ENCODE results near the gene KCNQ5. TPM values are rescaled to one million over a fixed set of nuclear protein-coding genes. Genes with fewer than 3 reads are reported as not detected.

KCNQ5 gene
- total RNA-seq, 1 experiment from 2014 or later, result 0.84 TPM

- no peak for DNase-seq (ENCODE audit: extremely low read depth, low read depth)
These were observed 166.3 kb downstream of the KCNQ5 start for GRCh38 chr6:72788188-72788587.

GRCh38 chr6:72789145-72789544, 167.3 kb downstream of the KCNQ5 start:
- no peak for DNase-seq (ENCODE audit: extremely low read depth, low read depth)

GRCh38 chr6:72792692-72793091, 170.8 kb downstream of the KCNQ5 start:
- DNase-seq (ENCODE audit: extremely low read depth, low read depth), result no peak

GRCh38 chr6:72793641-72794395, 172.0 kb downstream of the KCNQ5 start:
- DNase-seq (ENCODE audit: extremely low read depth, low read depth), result no peak

GRCh38 chr6:72798196-72798595, 176.3 kb downstream of the KCNQ5 start:
- no peak for DNase-seq (ENCODE audit: extremely low read depth, low read depth)

GRCh38 chr6:72809746-72810379, 188.0 kb downstream of the KCNQ5 start:
- DNase-seq (ENCODE audit: extremely low read depth, low read depth), result no peak

GRCh38 chr6:72810571-72811280, 188.9 kb downstream of the KCNQ5 start:
- no peak for DNase-seq (ENCODE audit: extremely low read depth, low read depth)

- no peak for DNase-seq (ENCODE audit: extremely low read depth, low read depth)
These were observed 190.1 kb downstream of the KCNQ5 start for GRCh38 chr6:72811971-72812421.

- no peak for DNase-seq (ENCODE audit: extremely low read depth, low read depth)
These were observed 192.1 kb downstream of the KCNQ5 start for GRCh38 chr6:72813807-72814596.

- DNase-seq (ENCODE audit: extremely low read depth, low read depth), result no peak
These were observed 194.2 kb downstream of the KCNQ5 start for GRCh38 chr6:72816022-72816421.

- no peak for DNase-seq (ENCODE audit: extremely low read depth, low read depth)
These were observed 195.3 kb downstream of the KCNQ5 start for GRCh38 chr6:72817208-72817607.

- DNase-seq (ENCODE audit: extremely low read depth, low read depth), result no peak
These were observed 197.7 kb downstream of the KCNQ5 start for GRCh38 chr6:72819609-72820008.

- no peak for DNase-seq (ENCODE audit: extremely low read depth, low read depth)
These were observed 198.3 kb downstream of the KCNQ5 start for GRCh38 chr6:72820153-72820552.

GRCh38 chr6:72820906-72821305, 199.0 kb downstream of the KCNQ5 start:
- DNase-seq (ENCODE audit: extremely low read depth, low read depth), result no peak

GRCh38 chr6:72822023-72822422, 200.2 kb downstream of the KCNQ5 start:
- DNase-seq (ENCODE audit: extremely low read depth, low read depth), result no peak

GRCh38 chr6:72822691-72823090, 200.8 kb downstream of the KCNQ5 start:
- DNase-seq (ENCODE audit: extremely low read depth, low read depth), result no peak

- DNase-seq (ENCODE audit: extremely low read depth, low read depth), result no peak
These were observed 203.0 kb downstream of the KCNQ5 start for GRCh38 chr6:72824833-72825232.

GRCh38 chr6:72825315-72825911, 203.5 kb downstream of the KCNQ5 start:
- DNase-seq (ENCODE audit: extremely low read depth, low read depth), result no peak

- DNase-seq (ENCODE audit: extremely low read depth, low read depth), result no peak
These were observed 204.2 kb downstream of the KCNQ5 start for GRCh38 chr6:72826037-72826436.

- no peak for DNase-seq (ENCODE audit: extremely low read depth, low read depth)
These were observed 205.0 kb downstream of the KCNQ5 start for GRCh38 chr6:72826744-72827438.
